H7 (cell line): ENCODE results near the gene ZNF496. TPM values are rescaled to one million over a fixed set of nuclear protein-coding genes. Genes with fewer than 3 reads are reported as not detected.
"Not testable (repeated sequence)": the region's sequence is repeated elsewhere in the genome, so short reads cannot be mapped to it uniquely, and the experiment has no call there.

Experiments used
- DNase-seq: peaks from one replicate; pipeline ENCODE4 v3.0.0; 2012
- H3K27me3 ChIP-seq: 2 replicates; pipeline ENCODE4 v1.6.0; 2011; ENCODE audit warnings: mild to moderate bottlenecking, low read length; ENCODE audit not compliant: control insufficient read depth, insufficient read depth
- H3K36me3 ChIP-seq: replicated peaks from 2 replicates; pipeline ENCODE4 v1.5.1; 2011; ENCODE audit warnings: low read length; ENCODE audit not compliant: control insufficient read depth, insufficient read depth
- H3K4me3 ChIP-seq: 2 replicates; pipeline ENCODE4 v1.5.1; 2011; ENCODE audit warnings: low read depth, mild to moderate bottlenecking, control low read depth, low read length, moderate library complexity; ENCODE audit not compliant: insufficient read depth
- total RNA-seq: library from RNA; depleted of rRNA; stranded (reverse); fragments of >200 nt; shearing (Covaris generic); gene quantifications from 2 replicates; pipeline ENCODE4 v1.2.3, GENCODE V29; 2014; rRNA removed

Gene ZNF496
- total RNA-seq, 1 experiment from 2014 or later = 127 TPM

DNA sequence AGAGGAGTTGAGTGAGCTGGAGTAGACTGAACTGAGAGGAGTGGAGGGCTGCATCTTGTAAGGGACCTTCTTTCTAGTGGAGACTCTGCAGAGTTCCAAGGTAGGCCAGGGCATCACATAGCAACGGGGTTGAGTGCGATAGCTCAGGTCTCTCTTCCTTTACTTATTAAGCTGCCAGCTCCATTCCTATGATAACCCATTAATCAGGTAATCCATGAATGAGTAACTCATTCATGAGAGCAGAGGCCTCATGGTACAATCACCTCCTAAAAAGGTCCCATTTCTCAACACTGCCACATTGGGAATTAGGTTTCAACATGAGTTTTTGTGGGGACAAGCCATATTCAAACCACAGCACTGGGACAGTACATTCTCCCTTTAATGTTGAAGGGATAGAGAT is 54.5 kb downstream of the ZNF496 start:
- no peak for DNase-seq
- Histone ChIP-seq H3K27me3 (no peaks in the 10 kb centered on the region), H3K4me3 (no peak overlapping the region), H3K36me3 (no peaks in the 10 kb centered on the region)

DNA sequence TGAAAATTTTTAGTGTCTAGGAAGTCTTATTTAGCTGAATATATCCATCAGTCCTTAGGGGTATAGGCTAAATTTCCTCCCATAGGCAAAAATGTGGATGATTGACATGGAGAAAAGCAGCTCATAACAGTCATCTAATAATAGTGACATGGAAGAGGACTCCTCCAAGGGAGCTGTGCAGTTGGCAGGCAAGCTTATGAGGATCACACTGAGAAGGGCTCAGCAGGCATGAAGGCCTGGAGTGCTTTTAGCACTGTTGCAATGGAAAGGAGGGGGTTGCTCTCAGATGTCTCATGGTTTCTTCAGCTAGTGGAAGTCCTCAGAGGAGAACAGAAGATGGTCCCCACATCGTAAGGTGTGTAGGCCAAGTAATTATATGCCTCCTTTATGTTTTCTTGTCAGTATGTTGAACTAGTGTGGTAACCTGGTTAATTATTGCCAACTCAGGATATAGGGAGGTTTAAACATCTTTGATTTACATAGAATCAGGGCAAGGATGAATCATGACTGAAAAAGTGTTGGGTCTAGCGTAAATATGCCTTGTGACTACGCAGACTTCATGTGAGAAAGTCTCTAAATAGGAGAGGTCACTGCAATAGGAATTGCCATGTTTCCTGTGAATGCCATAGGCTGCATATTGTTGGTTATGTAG is 56.9 kb downstream of the ZNF496 start:
- no peak for DNase-seq
- Histone ChIP-seq H3K36me3 (no peaks in the 10 kb centered on the region), H3K27me3 (no peaks in the 10 kb centered on the region), H3K4me3 (no peak overlapping the region)

DNA sequence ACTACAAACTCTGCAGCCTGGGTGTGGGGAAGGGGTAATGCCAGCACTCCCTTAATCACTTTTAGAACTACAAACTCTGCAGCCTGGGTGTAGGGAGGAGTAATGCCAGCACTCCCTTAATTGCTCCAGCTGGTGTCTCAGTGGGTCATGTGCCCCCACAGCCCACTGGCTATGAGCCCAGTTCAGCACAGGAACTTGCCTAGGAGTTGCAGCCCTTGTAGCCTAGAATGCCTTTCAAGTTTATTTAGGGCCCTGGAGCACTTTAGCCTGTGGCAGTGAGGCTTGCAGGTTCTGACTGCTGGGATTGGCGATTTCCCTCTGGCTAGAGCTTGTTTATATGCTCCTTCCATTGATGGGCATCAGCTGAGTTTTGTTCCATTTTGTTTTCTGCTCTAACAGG is 58.7 kb downstream of the ZNF496 start:
- H3K27me3 ChIP-seq = no peaks in the 10 kb centered on the region
- H3K4me3 ChIP-seq = no peak overlapping the region
- H3K36me3 ChIP-seq = no peaks in the 10 kb centered on the region
- DNase-seq = no peak

DNA sequence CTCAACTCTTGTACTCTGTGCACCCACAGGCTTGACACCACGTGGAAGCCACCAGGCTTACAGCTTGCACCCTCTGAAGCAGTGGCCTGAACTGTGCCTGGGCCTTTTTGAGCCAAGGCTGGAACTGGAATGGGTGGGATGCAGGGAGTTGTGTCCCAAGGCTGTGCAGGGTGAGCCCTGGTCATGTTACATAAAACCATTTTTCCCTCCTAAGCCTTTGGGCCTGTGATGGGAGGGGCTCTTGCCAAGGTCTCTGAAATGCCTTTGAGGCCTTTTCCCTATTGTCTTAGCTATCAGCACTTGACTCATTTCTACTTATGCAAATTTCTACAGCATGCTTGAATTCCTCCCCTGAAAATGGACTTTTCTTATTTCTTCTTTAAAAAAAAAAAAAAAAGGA is 61.7 kb downstream of the ZNF496 start:
- DNase-seq = no peak
- Histone ChIP-seq H3K36me3 (no peaks in the 10 kb centered on the region), H3K27me3 (no peaks in the 10 kb centered on the region), H3K4me3 (no peak overlapping the region)

DNA sequence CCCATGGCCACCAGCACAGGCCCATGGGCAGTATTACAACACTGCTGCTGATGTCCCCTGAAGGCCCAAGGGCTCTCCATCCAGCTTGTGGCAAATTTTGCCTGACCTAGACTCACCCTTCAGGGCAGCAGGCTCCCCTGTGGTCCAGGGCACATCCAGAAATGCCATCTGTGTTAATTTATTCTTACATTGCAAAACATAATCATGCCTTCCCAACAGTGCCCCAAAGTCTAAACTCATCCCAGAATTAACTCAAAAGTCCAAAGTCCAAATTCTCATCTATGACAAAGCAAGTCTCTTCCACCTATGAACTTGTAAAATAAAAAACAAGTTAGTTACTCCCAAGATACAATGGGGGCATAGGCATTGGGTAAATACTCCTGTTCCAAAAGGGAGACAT is 62.5 kb downstream of the ZNF496 start:
- H3K36me3 ChIP-seq = no peaks in the 10 kb centered on the region
- H3K27me3 ChIP-seq = no peaks in the 10 kb centered on the region
- H3K4me3 ChIP-seq = no peak overlapping the region
- DNase-seq = no peak

DNA sequence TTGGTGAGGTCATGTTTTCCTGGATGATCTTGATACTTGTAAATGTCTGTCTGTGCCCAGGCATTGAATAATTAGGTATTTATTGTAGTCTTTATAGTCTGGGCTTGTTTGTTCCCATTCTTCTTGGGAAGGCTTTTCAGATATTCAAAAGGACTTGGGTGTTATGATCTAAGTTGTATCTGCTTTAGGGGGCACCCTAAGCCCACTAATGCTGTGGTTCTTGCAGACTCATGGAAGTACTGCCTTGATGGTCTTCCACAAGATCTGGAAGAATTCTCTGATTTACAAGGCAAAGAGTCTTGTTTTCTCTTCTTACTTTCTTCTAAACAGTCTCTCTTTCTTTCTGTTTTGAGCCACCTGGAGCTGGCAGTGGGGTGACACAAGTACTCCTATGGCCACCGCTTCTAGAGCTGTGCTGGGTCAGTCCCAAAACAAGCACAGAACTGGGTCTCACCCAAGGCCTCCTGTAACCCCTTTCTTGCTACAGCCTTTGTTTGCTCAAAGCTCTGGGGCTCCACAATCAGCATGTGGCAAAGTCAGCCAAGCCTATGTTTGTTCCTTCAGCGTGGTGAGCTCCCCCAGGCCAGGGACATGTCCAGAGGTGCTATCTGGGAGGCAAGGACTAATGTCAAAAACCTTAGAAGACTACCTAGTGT is 63.1 kb downstream of the ZNF496 start:
- Histone ChIP-seq H3K4me3 (no peak overlapping the region), H3K27me3 (no peaks in the 10 kb centered on the region), H3K36me3 (no peaks in the 10 kb centered on the region)
- no peak for DNase-seq

DNA sequence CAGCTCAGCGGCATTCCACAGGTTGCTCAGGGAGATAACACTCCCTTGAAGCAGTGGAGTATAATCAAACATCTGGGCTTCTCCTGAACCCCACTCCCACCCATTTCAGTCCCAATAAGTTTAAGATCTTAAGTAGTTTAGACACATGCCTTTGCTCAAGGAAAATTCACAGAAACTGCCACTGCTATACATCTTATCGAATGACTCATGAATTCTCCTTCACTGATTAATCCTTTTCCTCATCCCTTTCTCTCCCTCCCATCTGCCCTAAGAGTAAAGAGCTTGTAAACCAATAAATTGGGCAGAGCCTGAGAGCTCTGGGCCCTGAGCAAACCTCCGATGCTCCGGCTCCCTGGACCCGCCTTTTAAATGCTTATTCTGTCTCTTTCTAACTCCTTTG is 65.6 kb downstream of the ZNF496 start:
- H3K27me3 ChIP-seq = no peaks in the 10 kb centered on the region
- no peak for DNase-seq
- H3K36me3 ChIP-seq = no peaks in the 10 kb centered on the region
- H3K4me3 ChIP-seq = no peak overlapping the region

DNA sequence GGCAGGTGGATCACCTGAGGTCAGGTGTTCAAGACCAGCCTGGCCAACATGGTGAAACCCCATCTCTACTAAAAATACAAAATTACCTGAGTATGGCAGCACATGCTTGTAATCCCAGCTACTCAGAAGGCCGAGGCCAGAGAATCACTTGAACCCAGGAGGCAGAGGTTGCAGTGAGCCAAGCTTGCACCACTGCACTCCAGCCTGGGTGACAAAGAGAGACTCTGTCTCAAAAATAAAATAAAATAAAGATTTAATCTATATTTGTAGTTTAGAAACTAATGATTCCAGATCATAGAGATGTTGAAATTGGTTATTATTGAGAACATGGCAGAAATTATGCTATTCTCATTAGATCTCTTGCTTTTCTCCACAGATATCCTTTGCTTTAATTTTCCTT is 75.9 kb downstream of the ZNF496 start, which contains the start of gene VN1R5:
Gene VN1R5 (plus strand): TSS at position 301 of the 400 bp plus-strand sequence.
- H3K27me3 ChIP-seq, H3K36me3 ChIP-seq, H3K4me3 ChIP-seq, DNase-seq: not testable (repeated sequence)

DNA sequence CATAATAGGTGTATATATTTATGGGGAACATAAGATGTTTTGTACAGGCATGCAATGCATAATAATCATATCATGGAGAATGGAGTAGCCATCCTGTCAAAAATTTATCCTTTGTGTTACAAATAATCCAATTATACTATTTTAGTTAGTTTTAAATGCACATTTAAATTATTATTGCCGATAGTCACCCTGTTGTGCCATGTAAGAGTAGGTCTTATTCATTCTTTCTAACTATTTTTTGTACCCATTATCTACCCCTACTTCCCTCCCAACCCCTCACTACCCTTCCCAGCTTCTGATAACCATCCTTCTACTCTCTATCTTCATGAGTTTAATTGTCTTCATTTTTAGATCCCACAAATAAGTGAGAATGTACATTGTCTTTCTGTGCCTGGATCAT is 84.1 kb downstream of the ZNF496 start:
- H3K27me3 ChIP-seq = no peaks in the 10 kb centered on the region
- no peaks in the 10 kb centered on the region for H3K36me3 ChIP-seq
- no peak for DNase-seq
- no peak overlapping the region for H3K4me3 ChIP-seq

Other genes starting within 250 kb of the ZNF496 start
- gene ZNF669, start 227.5 kb downstream of the ZNF496 start, total RNA-seq = 19.8 and 29.9 TPM in 2 replicates
- gene ZNF124, start 159.8 kb downstream of the ZNF496 start, total RNA-seq = 50.3 and 54.5 TPM in 2 replicates
- gene VN1R5, start 75.8 kb downstream of the ZNF496 start, total RNA-seq = not detected in 2 replicates
- gene NLRP3, start 84.3 kb upstream of the ZNF496 start, total RNA-seq = 0.55 and 1.4 TPM in 2 replicates
- gene OR2B11, start 126.2 kb upstream of the ZNF496 start, total RNA-seq = not detected in 2 replicates
- not detected in 2 replicates for gene OR2C3, start 204.6 kb upstream of the ZNF496 start, total RNA-seq
- not detected in 2 replicates for gene GCSAML, start 217.3 kb upstream of the ZNF496 start, total RNA-seq